ENCODE results near the gene PRM2.

The PRM2 gene

GRCh38 chr16:11229906-11230305 is 46.4 kb downstream of the PRM2 start:
- Histone ChIP-seq H3K4me3 (ENCODE audit: low read length) (no peak overlapping the region), H3K9me3 (ENCODE audit: control insufficient read depth, insufficient read depth, low read length) (no peaks in the 10 kb centered on the region), H3K27me3 (ENCODE audit: control insufficient read depth, low read length) (peaks cover 52% of the 10 kb centered on the region), H3K36me3 (ENCODE audit: control insufficient read depth, low read length) (no peaks in the 10 kb centered on the region), H3K4me2 (ENCODE audit: low read length) (no peak overlapping the region), H3F3A (ENCODE audit: control insufficient read depth, insufficient read depth) (no peaks in the 10 kb centered on the region), H4K20me1 (ENCODE audit: control insufficient read depth, insufficient read depth, low read depth, low read length) (no peaks in the 10 kb centered on the region), H3K4me1 (ENCODE audit: control insufficient read depth, low read length) (peaks cover 27% of the 10 kb centered on the region), H3K27ac (ENCODE audit: low read depth, low read length) (no peak overlapping the region), H3K9me2 (replicated peaks; ENCODE audit: control insufficient read depth, low read length) (no peaks in the 10 kb centered on the region), H3K79me2 (ENCODE audit: control insufficient read depth, low read length) (no peaks in the 10 kb centered on the region)
- TF ChIP-seq EZH2phosphoT487 (IDR thresholded peaks at IDR 0.05; ENCODE audit: borderline replicate concordance, low read length) (no peak), CTCF (IDR thresholded peaks at IDR 0.05; ENCODE audit: low read depth, low read length, poor library complexity, severe bottlenecking) (no peak)

DNA sequence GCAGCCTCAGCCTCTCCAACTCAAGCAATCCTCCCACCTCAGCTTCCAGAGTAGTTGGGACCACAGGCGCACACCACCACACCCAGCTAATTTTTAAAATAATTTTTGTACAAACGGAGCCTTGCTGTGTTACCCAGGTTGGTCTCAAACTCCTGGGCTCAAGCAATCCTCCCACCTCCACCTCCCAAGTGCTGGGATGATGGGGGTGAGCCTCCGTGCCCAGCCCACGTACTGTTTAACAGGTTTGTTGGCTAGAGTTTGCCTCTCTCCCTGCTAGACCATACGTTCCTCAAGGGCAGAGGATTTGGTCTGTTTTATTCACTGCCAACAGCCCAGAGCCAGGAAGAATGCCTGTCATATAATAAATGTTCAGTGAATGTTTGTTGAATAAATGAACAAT is 46.8 kb downstream of the PRM2 start:
- H3K36me3 ChIP-seq (ENCODE audit: control insufficient read depth, low read length) = no peaks in the 10 kb centered on the region
- no peaks in the 10 kb centered on the region for H3K79me2 ChIP-seq (ENCODE audit: control insufficient read depth, low read length)
- no peaks in the 10 kb centered on the region for H4K20me1 ChIP-seq (ENCODE audit: control insufficient read depth, insufficient read depth, low read depth, low read length)
- peaks cover 32% of the 10 kb centered on the region for H3K4me1 ChIP-seq (ENCODE audit: control insufficient read depth, low read length)
- TF ChIP-seq EZH2phosphoT487 (IDR thresholded peaks at IDR 0.05; ENCODE audit: borderline replicate concordance, low read length) (no peak), CTCF (IDR thresholded peaks at IDR 0.05; ENCODE audit: low read depth, low read length, poor library complexity, severe bottlenecking) (no peak)
- no peaks in the 10 kb centered on the region for H3F3A ChIP-seq (ENCODE audit: control insufficient read depth, insufficient read depth)
- H3K9me3 ChIP-seq (ENCODE audit: control insufficient read depth, insufficient read depth, low read length) = no peaks in the 10 kb centered on the region
- no peak overlapping the region for H3K4me3 ChIP-seq (ENCODE audit: low read length)
- H3K4me2 ChIP-seq (ENCODE audit: low read length) = no peak overlapping the region
- peaks cover 55% of the 10 kb centered on the region for H3K27me3 ChIP-seq (ENCODE audit: control insufficient read depth, low read length)
- H3K27ac ChIP-seq (ENCODE audit: low read depth, low read length) = no peak overlapping the region
- no peaks in the 10 kb centered on the region for H3K9me2 ChIP-seq (replicated peaks; ENCODE audit: control insufficient read depth, low read length)

GRCh38 chr16:11225677-11226549 is 50.4 kb downstream of the PRM2 start:
- H3K4me1 ChIP-seq (ENCODE audit: control insufficient read depth, low read length) = peaks cover 20% of the 10 kb centered on the region
- H3K4me3 ChIP-seq (ENCODE audit: low read length) = no peak overlapping the region

More at GRCh38 chr16:11225677-11226549, 50.4 kb downstream of the PRM2 start:
- TF ChIP-seq EZH2phosphoT487 (IDR thresholded peaks at IDR 0.05; ENCODE audit: borderline replicate concordance, low read length) (no peak), CTCF (IDR thresholded peaks at IDR 0.05; ENCODE audit: low read depth, low read length, poor library complexity, severe bottlenecking) (no peak)
- H3K9me2 ChIP-seq (replicated peaks; ENCODE audit: control insufficient read depth, low read length) = no peaks in the 10 kb centered on the region
- H3K4me2 ChIP-seq (ENCODE audit: low read length) = peak overlapping the region; percentile 45
- no peaks in the 10 kb centered on the region for H3K79me2 ChIP-seq (ENCODE audit: control insufficient read depth, low read length)
- no peaks in the 10 kb centered on the region for H4K20me1 ChIP-seq (ENCODE audit: control insufficient read depth, insufficient read depth, low read depth, low read length)
- H3K9me3 ChIP-seq (ENCODE audit: control insufficient read depth, insufficient read depth, low read length) = no peaks in the 10 kb centered on the region
- H3K36me3 ChIP-seq (ENCODE audit: control insufficient read depth, low read length) = no peaks in the 10 kb centered on the region
- peaks cover 50% of the 10 kb centered on the region for H3K27me3 ChIP-seq (ENCODE audit: control insufficient read depth, low read length)
- H3K27ac ChIP-seq (ENCODE audit: low read depth, low read length) = no peak overlapping the region
- no peaks in the 10 kb centered on the region for H3F3A ChIP-seq (ENCODE audit: control insufficient read depth, insufficient read depth)
